Mucosa of gallbladder (tissue), 1 donor: ENCODE measurements around the gene CABP4. TPM values are rescaled to one million over a fixed set of nuclear protein-coding genes. Genes with fewer than 3 reads are reported as not detected.

Experiments used
- DNase-seq: peaks from one replicate; pipeline ENCODE4 v3.0.0-alpha.2; 2020; ENCODE audit warnings: low spot score
- total RNA-seq: library from RNA; stranded (reverse); gene quantifications from one replicate; pipeline ENCODE4 v1.2.1, GENCODE V29; 2021
- donor health status: DM: no; HTN: no; CAD: no.

The CABP4 gene
- total RNA-seq: 3.8 TPM

DNA sequence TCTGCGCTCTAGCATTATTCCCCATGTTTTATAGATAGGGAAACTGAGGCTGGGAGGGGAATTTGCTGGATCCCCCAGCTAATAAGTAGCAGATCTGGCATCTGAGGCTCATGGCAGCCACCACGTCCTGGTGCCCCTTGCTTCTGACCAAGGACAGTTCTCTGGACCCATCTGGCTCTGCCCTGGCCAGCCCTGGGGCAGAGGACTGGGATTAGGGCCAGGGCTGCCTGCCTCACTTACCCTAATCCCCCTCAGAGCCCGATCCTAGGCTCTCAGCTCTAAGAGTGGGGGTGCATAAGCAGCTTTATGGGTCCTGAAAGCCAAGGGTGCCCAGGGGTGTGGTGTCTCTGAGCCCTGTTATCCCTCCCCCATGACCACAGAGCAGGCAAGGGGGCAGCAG lies at the start of gene CABP4:
Gene CABP4 (plus strand): TSS at position 301 of the 400 bp plus-strand sequence. CDS start 70 bp downstream, at position 371.
- DNase-seq: no peak

DNA sequence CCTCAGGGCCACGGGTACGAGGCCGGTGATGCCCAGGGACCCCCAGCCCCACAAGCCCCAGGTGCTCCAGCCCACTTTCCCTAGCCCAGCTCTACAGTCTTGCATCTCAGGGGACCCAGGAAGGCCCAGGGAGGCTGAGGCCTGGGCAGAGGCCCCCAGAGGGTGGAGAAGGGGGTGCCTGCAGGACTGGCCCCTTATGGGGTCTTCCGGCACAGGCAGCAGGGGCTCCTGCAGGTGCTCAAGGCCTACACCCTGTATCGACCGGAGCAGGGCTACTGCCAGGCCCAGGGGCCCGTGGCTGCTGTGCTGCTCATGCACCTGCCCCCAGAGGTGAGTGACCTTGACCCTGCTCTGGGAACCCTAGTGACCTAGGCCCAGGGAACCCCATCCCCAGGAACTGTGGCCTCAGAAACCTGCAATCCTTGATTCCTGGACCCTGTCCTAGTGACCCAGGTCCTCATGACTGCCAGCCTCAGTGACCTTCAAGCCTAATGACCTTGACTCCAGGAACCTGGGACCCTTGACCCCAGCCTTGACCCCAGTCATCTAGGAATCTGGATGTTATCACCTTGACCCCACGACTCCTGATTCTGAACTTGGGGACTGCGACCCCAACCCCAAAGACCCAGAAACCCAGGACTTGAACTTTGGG lies 49.3 kb upstream of the CABP4 start:
- DNase-seq: no peak

DNA sequence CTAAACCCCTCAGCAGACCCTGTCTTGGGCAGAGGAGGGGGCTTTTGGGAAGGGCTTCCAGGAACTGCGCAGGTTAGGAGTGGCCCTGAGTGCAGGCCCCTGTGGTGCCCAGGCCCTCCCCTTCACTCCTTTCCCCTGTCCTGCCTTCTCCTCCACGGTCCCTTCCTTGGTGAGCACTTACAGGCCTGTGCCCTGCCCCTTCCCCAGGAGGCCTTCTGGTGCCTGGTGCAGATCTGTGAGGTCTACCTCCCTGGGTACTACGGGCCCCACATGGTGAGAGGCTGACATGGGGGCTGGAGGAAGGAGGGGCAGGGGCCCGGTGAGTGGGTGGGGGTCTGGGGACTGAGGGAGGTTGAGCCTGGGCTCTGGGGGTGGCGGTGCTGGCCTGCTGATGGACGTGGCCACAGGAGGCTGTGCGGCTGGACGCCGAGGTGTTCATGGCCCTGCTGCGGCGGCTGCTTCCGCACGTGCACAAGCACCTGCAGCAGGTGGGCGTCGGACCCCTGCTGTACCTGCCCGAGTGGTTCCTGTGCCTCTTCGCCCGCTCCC lies 48.7 kb upstream of the CABP4 start:
- no peak for DNase-seq

DNA sequence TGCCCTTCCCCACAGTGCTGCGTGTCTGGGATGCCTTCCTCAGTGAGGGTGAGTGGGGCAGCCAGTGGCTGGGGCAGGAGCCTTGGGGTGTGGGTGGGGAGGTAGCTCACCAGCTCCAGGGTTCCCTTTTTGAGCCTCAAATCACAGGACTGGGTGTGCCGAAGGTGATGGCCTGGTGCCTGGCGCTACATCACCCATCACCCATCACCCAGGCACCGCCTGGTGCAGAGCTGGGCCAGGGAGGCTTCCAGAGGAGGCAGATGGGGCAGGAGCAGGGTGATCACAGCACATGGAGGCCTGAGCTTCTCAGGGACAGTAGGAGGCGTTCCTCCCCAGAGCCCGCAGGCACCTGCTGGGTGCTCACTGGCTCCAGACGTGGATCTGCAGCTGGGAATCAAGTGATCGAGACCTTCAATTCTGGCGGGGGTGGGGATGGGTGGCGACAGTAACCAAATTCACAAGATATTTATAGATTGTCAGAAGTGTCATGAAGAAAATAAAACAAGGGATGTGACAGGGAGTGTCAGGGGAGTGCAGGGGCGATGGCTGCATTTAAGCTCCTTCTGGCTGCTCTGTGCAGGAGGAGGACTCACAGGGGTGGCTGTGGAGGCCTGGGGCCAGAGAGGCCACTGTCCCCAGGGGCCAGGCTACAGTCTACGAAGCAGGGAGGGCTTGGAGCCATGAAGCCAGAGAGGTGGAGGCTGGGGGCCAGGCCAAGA lies 48.0 kb upstream of the CABP4 start:
- no peak for DNase-seq

DNA sequence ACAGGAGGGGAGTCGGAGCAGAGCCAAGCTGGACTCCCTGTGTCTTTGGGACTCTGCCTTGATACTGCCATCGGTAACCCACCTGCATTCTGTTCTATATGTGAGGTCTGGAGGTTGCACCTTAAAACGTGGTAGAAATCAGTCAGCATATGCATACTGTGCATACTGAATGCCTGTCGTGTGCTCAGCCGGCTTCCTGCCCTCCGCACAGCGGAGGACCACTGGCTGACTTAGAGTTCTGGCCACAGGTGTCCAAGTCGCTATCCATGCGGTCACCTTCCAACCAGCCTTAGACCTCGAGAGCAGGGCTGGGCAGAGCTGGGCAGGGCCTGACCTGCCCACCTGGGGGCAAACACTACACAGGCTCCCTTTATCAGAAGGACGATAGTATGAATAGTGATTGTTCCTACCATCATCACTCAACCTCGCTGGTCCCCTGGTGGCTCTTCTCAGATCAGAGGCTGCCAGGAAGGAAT lies 47.4 kb upstream of the CABP4 start:
- no peak for DNase-seq

DNA sequence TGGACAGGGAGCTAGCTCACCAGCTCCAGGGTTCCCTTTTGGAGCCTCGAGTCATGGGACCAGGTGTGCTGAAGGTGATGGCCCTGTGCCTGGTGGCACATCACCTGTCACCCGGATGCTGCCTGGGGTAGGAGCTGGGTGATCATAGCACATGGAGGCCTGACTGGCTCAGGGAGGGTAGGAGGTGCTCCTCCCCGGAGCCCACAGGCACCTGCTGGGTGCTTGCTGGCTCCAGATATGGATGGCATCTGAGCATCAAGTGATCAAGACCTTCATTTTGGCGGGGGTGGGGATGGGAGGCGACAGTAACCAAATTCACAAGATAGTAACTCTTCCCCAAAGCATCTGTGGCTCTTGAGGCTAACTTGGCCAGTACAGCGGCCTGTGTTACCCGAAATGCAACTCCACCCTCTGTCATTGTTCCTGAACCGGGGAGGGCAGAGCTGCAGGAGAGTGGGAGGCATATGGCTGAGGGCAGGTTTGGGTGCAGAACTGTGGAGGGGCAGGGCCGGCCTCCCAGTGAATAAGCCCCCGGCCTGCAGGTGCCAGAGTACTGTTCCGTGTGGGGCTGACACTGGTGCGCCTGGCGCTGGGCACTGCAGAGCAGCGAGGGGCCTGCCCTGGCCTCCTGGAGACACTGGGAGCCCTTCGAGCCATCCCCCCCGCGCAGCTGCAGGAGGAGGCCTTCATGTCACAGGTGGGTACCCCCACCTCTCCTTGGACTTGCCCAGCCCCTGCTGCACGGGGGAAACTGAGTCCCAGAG lies 46.5 kb upstream of the CABP4 start:
- no peak for DNase-seq

DNA sequence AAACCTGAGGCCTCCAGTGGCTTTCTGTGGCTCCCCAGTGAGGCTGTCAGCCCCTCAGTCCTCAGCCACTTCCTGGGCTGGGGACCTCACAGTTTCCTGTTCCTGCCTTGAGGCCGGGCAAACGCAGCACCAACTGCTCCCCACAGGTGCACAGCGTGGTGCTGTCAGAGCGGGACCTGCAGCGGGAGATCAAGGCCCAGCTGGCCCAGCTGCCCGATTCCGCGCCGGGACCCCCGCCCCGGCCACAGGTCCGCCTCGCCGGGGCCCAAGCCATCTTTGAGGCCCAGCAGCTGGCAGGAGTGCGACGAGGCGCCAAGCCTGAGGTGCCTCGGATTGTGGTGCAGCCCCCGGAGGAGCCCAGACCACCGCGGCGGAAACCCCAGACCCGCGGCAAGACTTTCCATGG lies 45.9 kb upstream of the CABP4 start:
- no peak for DNase-seq

DNA sequence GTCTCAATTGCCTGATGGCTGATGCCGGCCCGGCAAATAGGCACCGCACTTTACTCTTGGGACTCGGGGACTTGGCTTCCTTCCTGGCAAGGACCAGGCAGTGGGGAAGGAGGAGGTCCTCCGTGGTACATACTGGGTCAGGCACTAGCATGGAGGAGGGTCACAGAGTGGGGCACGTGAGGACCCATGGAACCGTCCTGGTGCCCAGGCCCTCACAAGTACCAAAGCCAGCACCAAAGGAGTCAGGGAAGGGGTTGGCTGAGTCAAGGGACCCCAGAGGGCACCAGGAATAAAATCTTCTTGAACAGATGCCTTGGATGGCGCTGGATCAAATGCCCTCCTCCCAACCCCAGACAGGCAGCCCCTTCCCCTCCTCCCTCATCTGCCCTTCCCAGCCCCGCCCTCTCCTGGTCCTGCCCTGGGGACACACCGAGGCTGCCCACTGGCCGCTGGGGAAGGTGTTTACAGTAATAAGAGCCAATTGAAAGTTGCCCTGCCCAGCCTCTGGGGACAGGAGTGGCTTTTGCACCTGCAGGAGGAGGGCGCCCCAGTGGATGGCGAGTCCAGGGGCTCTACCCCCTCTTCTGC lies 45.3 kb upstream of the CABP4 start:
- no peak for DNase-seq

DNA sequence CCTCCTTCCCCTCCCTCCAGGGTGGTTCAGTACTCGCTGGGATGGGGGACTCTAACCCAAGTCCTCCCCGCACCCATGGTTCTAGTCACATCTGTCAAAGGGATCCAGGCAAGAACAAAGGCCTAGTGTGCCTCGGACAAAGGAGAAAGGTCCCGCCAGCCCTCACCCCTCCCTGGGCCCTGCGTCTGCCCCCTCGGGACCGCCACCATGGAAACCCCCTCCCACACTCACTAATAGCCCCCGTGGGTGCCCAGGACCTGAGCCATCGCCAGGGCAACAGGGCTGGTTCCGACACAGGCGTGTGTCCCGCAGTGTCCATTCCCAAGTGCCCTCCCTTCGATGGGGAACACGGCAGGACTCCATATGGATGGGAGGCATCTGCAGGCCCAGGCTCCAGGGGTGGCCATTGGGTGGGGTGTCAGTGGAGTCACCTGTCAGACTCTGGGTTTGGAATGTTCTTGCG lies 44.8 kb upstream of the CABP4 start:
- no peak for DNase-seq

DNA sequence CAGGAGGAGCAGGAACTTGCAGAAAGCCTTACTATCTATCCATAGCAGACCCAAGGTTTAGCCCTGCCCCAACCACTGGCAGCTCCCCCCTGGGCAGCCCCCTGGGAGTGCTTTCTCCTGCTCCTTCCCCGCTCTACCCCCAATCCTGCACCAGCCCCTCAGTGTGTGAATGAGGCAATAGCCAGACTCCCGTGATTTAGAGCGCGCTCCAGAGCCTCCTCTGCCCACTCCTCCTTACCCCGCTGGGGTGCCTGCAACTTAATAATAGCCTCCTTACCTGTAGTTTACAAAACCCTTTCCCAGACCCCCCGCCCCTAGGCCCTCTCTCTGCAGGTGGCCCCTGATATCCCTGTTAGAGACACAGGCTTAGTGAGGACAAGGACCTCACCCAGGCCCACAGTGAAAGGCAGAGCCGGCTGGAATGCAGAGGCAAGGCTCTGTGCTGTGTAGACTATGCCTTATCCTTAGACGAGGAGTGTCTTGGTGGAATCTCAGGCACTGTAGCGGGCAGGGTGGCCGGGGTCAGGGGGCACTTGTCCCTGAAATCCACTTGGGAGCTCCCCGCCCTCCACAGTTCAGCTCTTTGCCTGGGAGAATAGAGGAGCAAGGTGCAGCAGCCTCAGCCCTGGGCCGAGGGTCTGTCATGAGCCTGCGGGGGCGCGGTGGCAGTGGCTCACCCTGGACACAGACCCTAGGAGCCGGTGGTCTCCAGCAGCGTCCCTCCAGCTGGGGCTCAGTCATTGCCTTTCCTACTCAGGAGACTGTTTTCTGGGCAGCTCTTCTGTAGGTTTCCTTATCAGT lies 44.0 kb upstream of the CABP4 start:
- DNase-seq: no peak

DNA sequence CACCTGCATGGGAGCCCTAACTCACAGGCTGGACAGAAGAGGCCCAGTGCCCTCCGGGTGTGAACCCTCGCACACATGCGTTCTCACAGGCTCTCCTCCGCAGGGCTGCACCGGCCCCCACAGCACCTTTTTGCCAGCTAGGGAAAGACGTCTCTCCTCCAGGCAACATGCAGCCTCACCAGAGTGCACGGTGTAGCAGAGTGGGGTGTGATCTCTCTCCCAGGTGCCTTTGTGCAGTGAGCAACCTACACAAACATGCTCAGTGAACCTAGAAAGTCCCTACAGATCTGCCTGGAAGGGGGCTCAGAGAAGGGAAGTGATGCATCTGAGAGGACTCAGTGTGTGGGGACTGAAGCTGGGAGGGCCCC lies 43.4 kb upstream of the CABP4 start:
- no peak for DNase-seq

DNA sequence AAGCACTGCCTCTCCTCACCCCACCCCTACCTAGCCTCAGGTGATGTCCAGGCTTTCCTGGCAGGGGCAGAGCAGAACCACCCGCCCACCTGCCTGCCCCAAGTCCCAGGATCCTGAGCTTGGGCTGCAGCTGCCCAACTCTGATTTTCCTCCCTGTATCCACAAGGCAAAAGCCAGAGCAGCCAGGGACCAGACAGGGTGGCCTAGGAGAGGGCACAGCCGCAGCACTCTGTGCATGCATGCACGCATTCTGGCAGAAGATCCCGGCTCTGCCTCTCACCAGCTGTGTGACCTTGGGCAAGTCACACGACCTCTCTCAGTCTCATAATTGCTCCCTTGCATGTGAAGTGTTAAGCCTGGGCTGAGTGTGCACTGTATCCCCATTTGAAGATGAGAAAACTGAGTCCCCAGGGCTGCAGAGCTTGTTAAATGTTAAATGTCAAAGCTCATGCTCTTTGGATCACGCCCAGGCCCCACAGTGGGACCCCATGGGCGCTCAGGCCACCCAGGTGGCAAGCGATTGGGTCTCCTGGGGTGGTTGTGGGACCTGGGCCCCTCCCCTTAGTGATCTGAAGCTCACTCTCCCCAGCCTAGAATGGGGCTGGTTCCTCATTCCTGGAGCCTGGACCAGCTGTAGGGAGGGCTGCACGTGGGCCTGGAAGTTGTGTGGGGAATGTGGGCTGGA lies 42.5 kb upstream of the CABP4 start:
- no peak for DNase-seq

DNA sequence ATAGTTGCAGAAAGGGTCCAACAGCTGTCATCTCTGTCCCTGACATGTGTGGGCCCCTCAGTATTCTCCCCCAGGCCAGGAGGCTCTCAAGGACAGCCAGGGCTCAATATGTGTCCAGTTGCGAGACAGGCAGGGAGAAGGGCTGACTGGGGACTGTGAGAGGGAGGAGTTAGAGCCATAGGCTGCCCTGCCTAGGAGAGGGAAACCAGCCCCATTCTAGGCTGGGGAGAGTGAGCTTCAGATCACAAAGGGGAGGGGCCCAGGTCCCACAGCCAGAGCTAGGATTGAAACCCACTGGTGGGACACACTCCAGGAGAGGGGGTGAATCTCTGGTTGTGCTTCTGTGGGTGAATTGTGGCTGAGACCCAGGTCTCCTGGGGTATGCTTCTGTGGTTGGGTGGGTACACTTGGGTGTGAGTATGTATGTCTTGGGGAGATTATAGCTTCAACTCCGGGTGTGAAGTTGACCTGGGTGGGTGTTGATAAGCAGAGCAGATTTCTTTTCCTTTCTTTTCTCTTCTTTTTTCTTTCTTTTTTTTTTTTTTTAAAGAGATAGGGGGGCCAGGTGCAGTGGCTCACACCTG lies 41.8 kb upstream of the CABP4 start:
- DNase-seq: no peak

DNA sequence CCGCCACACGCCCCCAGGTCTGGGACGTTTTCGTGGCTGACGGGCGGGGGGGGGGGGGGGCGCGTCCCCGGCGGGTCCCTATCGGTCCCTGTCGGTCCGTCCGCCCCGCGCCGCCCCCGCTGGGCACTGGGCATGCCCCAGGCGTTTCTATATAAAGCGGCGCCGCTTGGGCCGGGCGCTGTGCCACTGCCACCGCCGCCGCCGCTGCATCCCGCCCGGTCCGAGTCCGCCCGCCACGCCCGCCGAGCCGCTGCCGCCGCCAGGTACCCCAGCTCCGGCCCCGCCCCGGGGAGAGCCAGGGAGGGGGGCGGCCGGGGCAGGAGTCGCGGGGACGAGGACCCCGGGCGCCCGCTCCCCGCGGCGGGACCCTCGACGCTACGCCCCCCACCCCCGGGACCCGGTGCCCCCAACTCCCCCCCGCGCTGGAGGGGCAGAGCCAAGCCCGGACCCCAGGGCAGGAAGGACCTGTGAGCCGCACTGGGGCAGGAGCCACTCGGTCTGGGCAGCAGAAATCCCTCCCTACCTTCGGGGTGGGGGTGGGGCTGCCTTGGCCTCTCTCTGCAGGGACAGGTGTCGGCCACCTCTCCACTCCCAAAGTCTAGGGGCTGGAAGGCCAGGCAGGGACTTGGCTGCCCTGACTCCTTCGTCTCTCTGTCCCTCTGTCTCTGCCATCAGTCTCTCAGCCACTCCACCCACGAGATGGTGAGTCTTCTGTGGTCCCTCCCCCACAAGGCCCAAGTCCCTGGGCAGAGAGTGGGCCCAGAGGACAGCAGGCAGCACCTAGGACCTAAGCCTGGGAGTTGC lies 39.5 kb upstream of the CABP4 start, which contains the start of gene CARNS1:
Gene CARNS1 (plus strand): TSS at position 178 of the 804 bp plus-strand sequence. CDS start 522 bp downstream, at position 700.
- DNase-seq: no peak

DNA sequence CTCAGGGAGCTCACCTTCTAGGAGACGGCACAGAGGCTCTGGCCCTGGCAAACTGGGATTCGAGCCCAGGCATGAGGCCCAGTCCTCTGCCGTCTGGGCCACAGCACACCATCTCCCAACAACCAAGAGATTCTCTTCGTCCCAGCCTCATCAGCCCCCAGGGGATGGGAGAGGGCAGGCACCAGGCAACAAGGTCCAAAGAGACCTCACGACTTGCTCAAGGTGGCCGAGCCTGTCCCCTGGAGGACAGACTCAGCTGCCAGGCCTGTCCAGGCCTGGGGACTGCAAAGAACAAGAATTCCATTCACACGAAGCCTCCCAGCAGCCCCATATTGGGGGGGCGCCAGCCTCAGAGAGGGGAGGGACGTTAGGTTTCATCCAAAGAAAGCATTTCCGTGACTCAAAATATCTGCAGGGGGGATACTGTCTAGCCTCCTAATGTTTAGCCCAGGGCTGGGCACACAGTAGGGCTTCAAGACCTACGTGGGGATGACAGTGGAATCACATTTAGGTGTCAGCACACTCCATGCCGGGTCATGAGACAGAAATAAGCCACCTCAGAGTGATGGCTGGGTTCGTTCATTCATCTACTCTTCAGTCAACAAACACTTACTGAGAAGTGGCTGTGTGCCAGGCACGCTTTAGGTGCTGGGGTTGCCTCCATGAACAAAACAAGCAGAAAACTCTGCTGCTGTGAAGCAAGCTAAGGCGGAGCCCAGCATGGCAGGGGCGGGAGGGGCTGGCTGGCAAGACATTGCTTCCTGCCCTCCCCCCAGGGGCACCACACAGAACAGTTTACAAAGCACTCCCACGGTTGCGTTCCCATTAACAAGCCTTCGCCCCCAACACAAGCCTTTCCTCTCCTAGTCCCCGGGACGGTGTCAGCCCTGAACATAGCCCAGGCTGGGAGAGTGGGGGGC lies 38.5 kb upstream of the CABP4 start:
- DNase-seq: peak; percentile 42

DNA sequence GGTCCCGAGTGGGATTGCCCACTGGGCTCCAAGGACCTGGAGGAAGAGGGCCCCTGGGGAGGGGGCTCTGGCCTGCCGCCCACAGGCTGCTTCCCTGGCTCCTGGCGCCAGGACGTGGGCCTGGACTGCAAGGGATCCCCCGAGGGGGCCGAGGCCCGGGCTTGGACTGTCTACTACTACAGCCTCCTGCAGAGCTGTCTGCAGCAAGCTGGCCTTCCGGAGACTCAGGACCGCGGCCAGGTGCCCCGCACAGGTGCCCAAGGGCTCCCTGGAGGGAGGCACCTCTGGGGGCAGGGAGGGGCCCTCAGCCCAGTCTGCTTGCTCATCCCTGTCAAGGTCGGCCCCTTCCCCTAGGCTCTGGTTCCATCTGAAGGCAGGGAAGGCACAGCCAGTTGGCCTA lies 37.7 kb upstream of the CABP4 start:
- no peak for DNase-seq

DNA sequence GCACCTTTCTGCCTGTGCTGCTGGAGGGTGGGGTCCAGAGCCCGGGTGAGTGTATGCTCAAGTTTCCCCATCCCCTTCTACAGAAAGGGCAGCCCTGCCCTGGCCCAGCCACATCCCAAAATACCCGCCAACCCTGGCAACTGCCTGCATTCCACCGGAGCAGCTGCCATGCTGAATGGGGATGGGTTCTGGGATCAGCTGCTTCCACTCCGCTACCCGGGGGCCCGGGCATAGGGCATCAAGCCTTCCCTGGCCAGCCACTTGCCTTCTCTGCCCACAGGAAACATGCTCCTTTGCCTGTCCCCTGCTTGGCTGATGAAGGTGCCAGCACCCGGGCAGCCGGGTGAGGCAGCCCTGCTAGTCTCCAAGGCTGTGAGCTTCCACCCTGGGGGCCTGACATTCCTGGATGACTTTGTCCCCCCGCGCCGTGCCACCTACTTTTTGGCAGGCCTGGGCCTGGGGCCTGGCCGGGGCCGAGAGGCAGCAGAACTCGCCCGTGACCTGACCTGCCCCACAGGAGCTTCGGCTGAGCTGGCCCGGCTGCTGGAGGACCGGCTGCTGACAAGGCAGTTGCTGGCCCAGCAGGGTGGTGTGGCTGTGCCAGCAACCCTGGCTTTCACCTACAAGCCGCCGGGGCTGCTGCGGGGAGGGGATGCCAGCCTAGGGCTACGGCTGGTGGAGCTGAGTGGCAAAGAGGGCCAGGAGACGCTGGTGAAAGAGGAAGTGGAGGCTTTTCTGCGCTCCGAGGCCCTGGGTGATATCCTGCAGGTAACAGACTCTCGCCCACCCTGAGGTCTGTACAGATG lies 36.5 kb upstream of the CABP4 start:
- no peak for DNase-seq
